Brain microvascular endothelial cell (primary cell): ENCODE measurements around the gene RAD18.

Experiments
- DNase-seq: peaks from one replicate; pipeline ENCODE4 v3.0.0-alpha.2; 2020
- H3K27ac ChIP-seq: fragments of 250-450 bp; sonication (Bioruptor Pico); 2 replicates; pipeline ENCODE4 v1.5.1; 2020; ENCODE audit warnings: mild to moderate bottlenecking, moderate library complexity
- H3K27me3 ChIP-seq: fragments of 250-450 bp; sonication (Bioruptor Pico); replicated peaks from 2 replicates; pipeline ENCODE4 v1.5.1; 2020; ENCODE audit warnings: mild to moderate bottlenecking
- H3K36me3 ChIP-seq: fragments of 250-450 bp; sonication (Bioruptor Pico); replicated peaks from 2 replicates; pipeline ENCODE4 v1.5.1; 2020; ENCODE audit warnings: mild to moderate bottlenecking
- H3K4me3 ChIP-seq: 2 replicates; pipeline ENCODE4 v1.5.1; 2011; ENCODE audit warnings: low read depth, mild to moderate bottlenecking, control low read depth, low read length, moderate library complexity
- CTCF ChIP-seq: IDR thresholded peaks from 2 replicates; pipeline ENCODE4 v1.5.1; 2011; ENCODE audit warnings: low read depth, mild to moderate bottlenecking, moderate library complexity, low read length, control low read depth, inconsistent platforms; ENCODE audit errors: missing control alignments
- in situ Hi-C: cut with HindIII; loops from 2 replicates; pipeline ENCODE4 v1.10.0; 2017; ENCODE audit warnings: low sequenced_read_pairs, low pct_ligation_motif_present

The RAD18 gene

GRCh38 chr3:8988384-8988655 lies 25.0 kb upstream of the RAD18 start:
- no peak for DNase-seq
- H3K36me3 ChIP-seq: no peaks in the 10 kb centered on the region
- TF ChIP-seq CTCF: no peak
- no peak overlapping the region for H3K4me3 ChIP-seq
- in situ Hi-C loops: loop anchor here (25.0 kb wide), 1 partner anchor 324 kb away; no protein-coding TSS in a partner anchor
- no peaks in the 10 kb centered on the region for H3K27me3 ChIP-seq
- no peak overlapping the region for H3K27ac ChIP-seq

- in situ Hi-C loops: loop anchor here (25.0 kb wide), 1 partner anchor 324 kb away; no protein-coding TSS in a partner anchor
- H3K36me3 ChIP-seq: no peaks in the 10 kb centered on the region
- H3K27me3 ChIP-seq: no peaks in the 10 kb centered on the region
- H3K4me3 ChIP-seq: no peak overlapping the region
- H3K27ac ChIP-seq: no peak overlapping the region
- DNase-seq: peak; percentile 60
- TF ChIP-seq CTCF: peak; percentile 93
These were observed 24.5 kb upstream of the RAD18 start for GRCh38 chr3:8987645-8988383.

GRCh38 chr3:8987226-8987625 lies 24.0 kb upstream of the RAD18 start:
- in situ Hi-C loops: loop anchor here (25.0 kb wide), 1 partner anchor 325 kb away; no protein-coding TSS in a partner anchor
- no peak for TF ChIP-seq CTCF
- Histone ChIP-seq H3K36me3 (no peaks in the 10 kb centered on the region), H3K27ac (no peak overlapping the region), H3K27me3 (no peaks in the 10 kb centered on the region), H3K4me3 (no peak overlapping the region)
- DNase-seq: no peak

GRCh38 chr3:8986741-8987140 lies 23.5 kb upstream of the RAD18 start:
- H3K27me3 ChIP-seq: no peaks in the 10 kb centered on the region
- DNase-seq: no peak
- no peak overlapping the region for H3K4me3 ChIP-seq
- no peak for TF ChIP-seq CTCF
- no peak overlapping the region for H3K27ac ChIP-seq
- H3K36me3 ChIP-seq: no peaks in the 10 kb centered on the region
- in situ Hi-C loops: loop anchor here (25.0 kb wide), 1 partner anchor 326 kb away; no protein-coding TSS in a partner anchor

- no peaks in the 10 kb centered on the region for H3K27me3 ChIP-seq
- H3K36me3 ChIP-seq: no peaks in the 10 kb centered on the region
- no peak for TF ChIP-seq CTCF
- in situ Hi-C loops: loop anchor here (25.0 kb wide), 1 partner anchor 326 kb away; no protein-coding TSS in a partner anchor
- H3K4me3 ChIP-seq: no peak overlapping the region
- no peak overlapping the region for H3K27ac ChIP-seq
- no peak for DNase-seq
These were observed 22.6 kb upstream of the RAD18 start for GRCh38 chr3:8985876-8986275.

- DNase-seq: no peak
- no peak overlapping the region for H3K27ac ChIP-seq
- in situ Hi-C loops: loop anchor here (25.0 kb wide), 1 partner anchor 327 kb away; no protein-coding TSS in a partner anchor
- H3K4me3 ChIP-seq: no peak overlapping the region
- no peaks in the 10 kb centered on the region for H3K36me3 ChIP-seq
- no peak for TF ChIP-seq CTCF
- H3K27me3 ChIP-seq: no peaks in the 10 kb centered on the region
These were observed 22.1 kb upstream of the RAD18 start for GRCh38 chr3:8985411-8985831.
